Activated naive CD8-positive, alpha-beta T cell treated with anti-CD3 and anti-CD28 coated beads for 36 hours (primary cell): ENCODE measurements around the gene INS. TPM values are rescaled to one million over a fixed set of nuclear protein-coding genes. Genes with fewer than 3 reads are reported as not detected.
"Not testable (repeated sequence)": the region's sequence is repeated elsewhere in the genome, so short reads cannot be mapped to it uniquely, and the experiment has no call there.

Source experiments
- DNase-seq: peaks from one replicate; pipeline ENCODE4 v3.0.0; 2021
- H3K27ac Mint-ChIP-seq: one replicate; pipeline ENCODE4 v1.8.0; 2022; ENCODE audit warnings: mild to moderate bottlenecking, moderate library complexity, mixed read lengths
- H3K27me3 Mint-ChIP-seq: one replicate; pipeline ENCODE4 v1.8.0; 2022; ENCODE audit warnings: mild to moderate bottlenecking, mixed read lengths
- H3K36me3 Mint-ChIP-seq: one replicate; pipeline ENCODE4 v1.8.0; 2021; ENCODE audit warnings: mild to moderate bottlenecking, mixed read lengths
- H3K4me1 Mint-ChIP-seq: one replicate; pipeline ENCODE4 v1.8.0; 2021; ENCODE audit warnings: mixed read lengths
- H3K4me3 Mint-ChIP-seq: one replicate; pipeline ENCODE4 v1.8.0; 2022; ENCODE audit warnings: mild to moderate bottlenecking, moderate library complexity, mixed read lengths
- H3K9me3 Mint-ChIP-seq: one replicate; pipeline ENCODE4 v1.8.0; 2022; ENCODE audit warnings: mixed read lengths
- total RNA-seq, 2 experiments: library from RNA; stranded (reverse); gene quantifications; one replicate each; pipeline ENCODE4 v1.2.3, GENCODE V29; 2021

INS gene
- total RNA-seq, 2 experiments from 2014 or later = not detected

- Mint-ChIP-seq H3K4me3 (no peak overlapping the region), H3K27me3 (no peaks in the 10 kb centered on the region), H3K9me3 (peaks cover 1% of the 10 kb centered on the region), H3K4me1 (no peaks in the 10 kb centered on the region), H3K27ac (no peak overlapping the region), H3K36me3 (no peaks in the 10 kb centered on the region)
- DNase-seq = no peak
These were observed 41.3 kb upstream of the INS start for GRCh38 chr11:2202071-2202899.

- Mint-ChIP-seq H3K4me3 (no peak overlapping the region), H3K27ac (no peak overlapping the region), H3K27me3 (peaks cover 5% of the 10 kb centered on the region), H3K36me3 (no peaks in the 10 kb centered on the region), H3K4me1 (peaks cover 5% of the 10 kb centered on the region), H3K9me3 (peaks cover 1% of the 10 kb centered on the region)
- no peak for DNase-seq
These were observed 40.5 kb upstream of the INS start for GRCh38 chr11:2201542-2201941.

- peaks cover 1% of the 10 kb centered on the region for H3K9me3 Mint-ChIP-seq
- no peak overlapping the region for H3K27ac Mint-ChIP-seq
- H3K4me1 Mint-ChIP-seq = peaks cover 5% of the 10 kb centered on the region
- no peaks in the 10 kb centered on the region for H3K36me3 Mint-ChIP-seq
- no peak for DNase-seq
- peaks cover 10% of the 10 kb centered on the region for H3K27me3 Mint-ChIP-seq
- no peak overlapping the region for H3K4me3 Mint-ChIP-seq
These were observed 40.0 kb upstream of the INS start for GRCh38 chr11:2200957-2201519.

- H3K27ac Mint-ChIP-seq = no peak overlapping the region
- H3K4me3 Mint-ChIP-seq = no peak overlapping the region
- peaks cover 13% of the 10 kb centered on the region for H3K27me3 Mint-ChIP-seq
- no peak for DNase-seq
- no peaks in the 10 kb centered on the region for H3K36me3 Mint-ChIP-seq
- peaks cover 5% of the 10 kb centered on the region for H3K4me1 Mint-ChIP-seq
- peaks cover 1% of the 10 kb centered on the region for H3K9me3 Mint-ChIP-seq
These were observed 39.5 kb upstream of the INS start for GRCh38 chr11:2200536-2200935.

- no peaks in the 10 kb centered on the region for H3K36me3 Mint-ChIP-seq
- H3K27me3 Mint-ChIP-seq = peaks cover 13% of the 10 kb centered on the region
- no peak overlapping the region for H3K27ac Mint-ChIP-seq
- peaks cover 5% of the 10 kb centered on the region for H3K4me1 Mint-ChIP-seq
- peaks cover 1% of the 10 kb centered on the region for H3K9me3 Mint-ChIP-seq
- DNase-seq = no peak
- H3K4me3 Mint-ChIP-seq = no peak overlapping the region
These were observed 38.7 kb upstream of the INS start for GRCh38 chr11:2199466-2200341.

GRCh38 chr11:2198621-2199365 lies 37.8 kb upstream of the INS start:
- H3K27ac Mint-ChIP-seq = no peak overlapping the region
- DNase-seq = no peak
- H3K27me3 Mint-ChIP-seq = peaks cover 13% of the 10 kb centered on the region
- peaks cover 1% of the 10 kb centered on the region for H3K9me3 Mint-ChIP-seq
- H3K4me1 Mint-ChIP-seq = peaks cover 5% of the 10 kb centered on the region
- no peaks in the 10 kb centered on the region for H3K36me3 Mint-ChIP-seq
- H3K4me3 Mint-ChIP-seq = no peak overlapping the region

- peaks cover 1% of the 10 kb centered on the region for H3K9me3 Mint-ChIP-seq
- no peak for DNase-seq
- H3K4me3 Mint-ChIP-seq = no peak overlapping the region
- peaks cover 13% of the 10 kb centered on the region for H3K27me3 Mint-ChIP-seq
- H3K4me1 Mint-ChIP-seq = peaks cover 5% of the 10 kb centered on the region
- no peak overlapping the region for H3K27ac Mint-ChIP-seq
- H3K36me3 Mint-ChIP-seq = no peaks in the 10 kb centered on the region
These were observed 36.9 kb upstream of the INS start for GRCh38 chr11:2197771-2198520.

GRCh38 chr11:2196970-2197770 lies 36.2 kb upstream of the INS start:
- H3K9me3 Mint-ChIP-seq = peaks cover 1% of the 10 kb centered on the region
- H3K36me3 Mint-ChIP-seq = no peaks in the 10 kb centered on the region
- peaks cover 13% of the 10 kb centered on the region for H3K27me3 Mint-ChIP-seq
- peaks cover 5% of the 10 kb centered on the region for H3K4me1 Mint-ChIP-seq
- H3K27ac Mint-ChIP-seq = no peak overlapping the region
- peak; percentile 76 for DNase-seq
- no peak overlapping the region for H3K4me3 Mint-ChIP-seq

GRCh38 chr11:2195756-2196088 lies 34.7 kb upstream of the INS start:
- no peaks in the 10 kb centered on the region for H3K36me3 Mint-ChIP-seq
- H3K4me3 Mint-ChIP-seq = no peak overlapping the region
- DNase-seq = no peak
- peaks cover 16% of the 10 kb centered on the region for H3K27me3 Mint-ChIP-seq
- H3K9me3 Mint-ChIP-seq = no peaks in the 10 kb centered on the region
- peaks cover 5% of the 10 kb centered on the region for H3K4me1 Mint-ChIP-seq
- no peak overlapping the region for H3K27ac Mint-ChIP-seq

GRCh38 chr11:2194877-2195755 lies 34.1 kb upstream of the INS start:
- Mint-ChIP-seq H3K27ac (no peak overlapping the region), H3K36me3 (no peaks in the 10 kb centered on the region), H3K4me1 (peaks cover 5% of the 10 kb centered on the region), H3K9me3 (no peaks in the 10 kb centered on the region), H3K4me3 (no peak overlapping the region), H3K27me3 (peaks cover 19% of the 10 kb centered on the region)
- peak; percentile 53 for DNase-seq

- H3K36me3 Mint-ChIP-seq, H3K4me1 Mint-ChIP-seq, H3K9me3 Mint-ChIP-seq, H3K4me3 Mint-ChIP-seq, H3K27ac Mint-ChIP-seq, DNase-seq: not testable (repeated sequence)
- peaks cover 19% of the 10 kb centered on the region for H3K27me3 Mint-ChIP-seq
These were observed 33.0 kb upstream of the INS start for GRCh38 chr11:2193888-2194595.

- H3K27ac Mint-ChIP-seq = no peak overlapping the region
- H3K4me1 Mint-ChIP-seq = peaks cover 5% of the 10 kb centered on the region
- no peak overlapping the region for H3K4me3 Mint-ChIP-seq
- no peak for DNase-seq
- peaks cover 19% of the 10 kb centered on the region for H3K27me3 Mint-ChIP-seq
- no peaks in the 10 kb centered on the region for H3K36me3 Mint-ChIP-seq
- no peaks in the 10 kb centered on the region for H3K9me3 Mint-ChIP-seq
These were observed 32.3 kb upstream of the INS start for GRCh38 chr11:2193099-2193887.
